Measurements from ENCODE around the gene RASD2. TPM values are rescaled to one million over a fixed set of nuclear protein-coding genes. Genes with fewer than 3 reads are reported as not detected.
"Not testable (repeated sequence)": the region's sequence is repeated elsewhere in the genome, so short reads cannot be mapped to it uniquely, and the experiment has no call there.

The RASD2 gene, protein sequence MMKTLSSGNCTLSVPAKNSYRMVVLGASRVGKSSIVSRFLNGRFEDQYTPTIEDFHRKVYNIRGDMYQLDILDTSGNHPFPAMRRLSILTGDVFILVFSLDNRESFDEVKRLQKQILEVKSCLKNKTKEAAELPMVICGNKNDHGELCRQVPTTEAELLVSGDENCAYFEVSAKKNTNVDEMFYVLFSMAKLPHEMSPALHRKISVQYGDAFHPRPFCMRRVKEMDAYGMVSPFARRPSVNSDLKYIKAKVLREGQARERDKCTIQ
- total RNA-seq, result 0.27 to 0.28 TPM in 2 of 3 replicates, not detected in the other
- long read RNA-seq, result 0 reads

DNA sequence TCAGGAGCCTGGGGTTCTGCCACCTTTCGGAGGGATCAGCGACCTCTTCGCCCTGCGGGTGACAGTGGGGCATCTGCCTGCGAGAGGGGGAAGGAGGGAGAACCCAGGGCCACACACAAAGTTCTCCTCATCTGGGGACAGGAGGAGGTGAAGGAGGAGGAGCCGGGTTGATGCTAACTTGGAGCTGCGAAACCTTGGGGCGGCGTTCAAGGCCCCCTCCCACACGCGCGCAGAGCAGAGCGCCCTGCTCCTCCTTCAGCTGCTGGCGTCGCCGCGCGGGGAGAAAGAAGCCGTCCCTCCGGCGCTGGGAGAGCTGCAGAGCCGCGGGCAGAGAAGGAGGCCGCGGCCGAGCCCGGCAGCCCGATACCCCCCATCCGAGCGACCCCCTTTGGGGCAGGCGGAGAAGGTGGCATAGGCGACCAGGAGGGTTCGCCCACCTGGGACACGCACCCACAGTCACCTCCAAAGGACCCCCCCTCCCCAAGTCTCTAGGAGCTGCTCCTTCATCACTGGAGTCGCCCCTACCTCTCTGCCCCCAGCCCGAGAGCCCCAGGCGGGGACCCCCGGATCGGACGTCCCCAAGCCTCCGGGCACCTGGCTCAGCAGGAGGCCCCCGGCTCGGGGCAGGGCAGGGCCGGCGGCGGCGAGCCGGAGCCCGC lies at the start of gene RASD2:
TSS of gene RASD2 (plus strand) at position 237 of the 659 bp plus-strand sequence. CDS start 5,979 bp downstream, outside the sequence.
- Mint-ChIP-seq H3K27ac (ENCODE audit: unreplicated experiment) (no peak within 1 kb of the TSS), H3K36me3 (ENCODE audit: low read depth) (no peaks in the 10 kb centered on the region), H3K27me3 (ENCODE audit: low read depth) (peaks cover 32% of the 10 kb centered on the region), H3K4me3 (ENCODE audit: unreplicated experiment) (peak within 1 kb of the TSS; percentile 67), H3K4me1 (ENCODE audit: low read depth) (peaks cover 8% of the 10 kb centered on the region), H3K9me3 (ENCODE audit: low read depth) (no peaks in the 10 kb centered on the region)
- TF ChIP-seq, protein P1, sequence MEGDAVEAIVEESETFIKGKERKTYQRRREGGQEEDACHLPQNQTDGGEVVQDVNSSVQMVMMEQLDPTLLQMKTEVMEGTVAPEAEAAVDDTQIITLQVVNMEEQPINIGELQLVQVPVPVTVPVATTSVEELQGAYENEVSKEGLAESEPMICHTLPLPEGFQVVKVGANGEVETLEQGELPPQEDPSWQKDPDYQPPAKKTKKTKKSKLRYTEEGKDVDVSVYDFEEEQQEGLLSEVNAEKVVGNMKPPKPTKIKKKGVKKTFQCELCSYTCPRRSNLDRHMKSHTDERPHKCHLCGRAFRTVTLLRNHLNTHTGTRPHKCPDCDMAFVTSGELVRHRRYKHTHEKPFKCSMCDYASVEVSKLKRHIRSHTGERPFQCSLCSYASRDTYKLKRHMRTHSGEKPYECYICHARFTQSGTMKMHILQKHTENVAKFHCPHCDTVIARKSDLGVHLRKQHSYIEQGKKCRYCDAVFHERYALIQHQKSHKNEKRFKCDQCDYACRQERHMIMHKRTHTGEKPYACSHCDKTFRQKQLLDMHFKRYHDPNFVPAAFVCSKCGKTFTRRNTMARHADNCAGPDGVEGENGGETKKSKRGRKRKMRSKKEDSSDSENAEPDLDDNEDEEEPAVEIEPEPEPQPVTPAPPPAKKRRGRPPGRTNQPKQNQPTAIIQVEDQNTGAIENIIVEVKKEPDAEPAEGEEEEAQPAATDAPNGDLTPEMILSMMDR (IDR thresholded peaks at IDR 0.05), result no peak
- no peak for DNase-seq (ENCODE audit: low spot score)

DNA sequence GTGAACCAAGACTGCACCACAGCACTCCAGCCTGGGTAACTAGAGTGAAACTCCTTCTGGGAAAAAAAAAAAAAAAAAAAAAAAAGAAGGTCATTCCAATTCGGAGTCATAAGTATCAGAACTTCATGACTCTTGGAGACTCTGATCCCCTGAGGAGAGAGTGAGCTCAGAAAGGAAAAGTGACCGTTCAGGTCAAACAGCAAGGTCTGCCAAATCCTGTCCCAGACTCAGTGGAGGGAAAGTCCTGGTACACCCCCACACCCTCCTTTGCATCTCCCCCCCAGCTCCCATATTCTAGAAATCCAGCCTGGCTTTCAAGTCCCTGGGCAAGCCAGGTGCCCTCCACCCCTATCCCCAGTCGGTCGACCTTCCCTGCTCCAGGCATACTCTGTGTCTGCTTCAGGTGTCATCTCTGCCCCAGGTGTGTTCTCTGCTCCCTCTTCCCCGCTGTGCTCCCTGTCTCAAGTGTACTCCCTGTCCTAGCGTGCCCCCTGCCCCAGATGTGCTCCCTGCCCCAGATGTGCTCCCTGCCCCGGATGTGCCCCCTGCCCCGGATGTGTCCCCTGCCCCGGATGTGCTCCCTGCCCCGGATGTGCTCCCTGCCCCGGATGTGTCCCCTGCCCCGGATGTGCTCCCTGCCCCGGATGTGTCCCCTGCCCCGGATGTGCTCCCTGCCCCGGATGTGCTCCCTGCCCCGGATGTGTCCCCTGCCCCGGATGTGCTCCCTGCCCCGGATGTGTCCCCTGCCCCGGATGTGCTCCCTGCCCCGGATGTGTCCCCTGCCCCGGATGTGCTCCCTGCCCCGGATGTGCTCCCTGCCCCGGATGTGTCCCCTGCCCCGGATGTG lies 49.3 kb upstream of the RASD2 start:
- H3K27me3 Mint-ChIP-seq (ENCODE audit: low read depth), result peaks cover 30% of the 10 kb centered on the region
- H3K4me3 Mint-ChIP-seq (ENCODE audit: unreplicated experiment); H3K36me3 Mint-ChIP-seq (ENCODE audit: low read depth); H3K4me1 Mint-ChIP-seq (ENCODE audit: low read depth); H3K27ac Mint-ChIP-seq (ENCODE audit: unreplicated experiment); H3K9me3 Mint-ChIP-seq (ENCODE audit: low read depth); DNase-seq (ENCODE audit: low spot score): not testable (repeated sequence)

DNA sequence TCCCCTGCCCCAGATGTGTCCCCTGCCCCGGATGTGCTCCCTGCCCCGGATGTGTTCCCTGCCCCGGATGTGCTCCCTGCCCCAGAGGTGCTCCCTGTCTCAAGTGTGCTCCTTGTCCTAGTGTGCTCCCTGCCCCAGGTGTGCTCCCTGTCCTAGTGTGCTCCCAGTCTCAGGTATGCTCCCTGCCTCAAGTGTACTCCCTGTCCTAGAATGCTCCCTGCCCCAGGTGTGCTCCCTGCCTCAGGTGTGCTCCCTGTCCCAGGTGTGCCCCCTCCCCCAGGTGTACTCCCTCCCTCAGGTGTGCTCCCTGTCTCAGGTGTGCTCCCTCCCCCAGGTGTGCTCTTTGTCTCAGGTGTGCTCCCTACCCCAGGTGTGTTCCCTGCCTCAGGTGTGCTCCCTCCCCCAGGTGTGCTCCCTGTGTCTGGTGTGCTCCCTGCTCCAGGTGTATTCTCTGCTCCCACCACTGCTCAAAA lies 48.7 kb upstream of the RASD2 start:
- TF ChIP-seq, protein P1 (IDR thresholded peaks at IDR 0.05), result no peak
- Mint-ChIP-seq H3K4me1 (ENCODE audit: low read depth) (no peaks in the 10 kb centered on the region), H3K4me3 (ENCODE audit: unreplicated experiment) (no peak overlapping the region), H3K9me3 (ENCODE audit: low read depth) (no peaks in the 10 kb centered on the region), H3K36me3 (ENCODE audit: low read depth) (no peaks in the 10 kb centered on the region), H3K27ac (ENCODE audit: unreplicated experiment) (no peak overlapping the region), H3K27me3 (ENCODE audit: low read depth) (peaks cover 27% of the 10 kb centered on the region)
- DNase-seq (ENCODE audit: low spot score), result no peak

DNA sequence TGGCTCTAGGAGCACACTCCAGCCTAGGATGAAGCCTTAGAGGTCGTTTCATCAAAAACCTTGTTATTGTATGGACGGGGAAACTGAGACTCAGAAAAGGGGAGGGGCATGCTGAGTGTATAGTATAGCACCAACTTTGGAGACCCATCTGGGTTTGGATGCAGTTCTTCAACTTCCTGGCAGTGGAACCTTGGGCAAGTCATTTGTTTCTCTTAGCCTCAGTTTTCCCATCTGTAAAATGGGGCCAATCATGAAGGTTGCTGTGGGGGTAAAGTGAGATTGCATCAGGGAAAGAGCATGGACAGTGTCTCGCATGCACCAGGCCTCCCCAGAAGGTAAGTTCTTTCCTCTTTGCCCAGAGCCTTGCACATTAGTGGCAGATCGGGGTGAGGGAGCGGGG lies 47.6 kb upstream of the RASD2 start:
- TF ChIP-seq, protein P1 (IDR thresholded peaks at IDR 0.05), result no peak
- Mint-ChIP-seq H3K36me3 (ENCODE audit: low read depth) (no peaks in the 10 kb centered on the region), H3K27ac (ENCODE audit: unreplicated experiment) (no peak overlapping the region), H3K9me3 (ENCODE audit: low read depth) (no peaks in the 10 kb centered on the region), H3K4me3 (ENCODE audit: unreplicated experiment) (no peak overlapping the region), H3K4me1 (ENCODE audit: low read depth) (no peaks in the 10 kb centered on the region), H3K27me3 (ENCODE audit: low read depth) (peaks cover 30% of the 10 kb centered on the region)
- no peak for DNase-seq (ENCODE audit: low spot score)

DNA sequence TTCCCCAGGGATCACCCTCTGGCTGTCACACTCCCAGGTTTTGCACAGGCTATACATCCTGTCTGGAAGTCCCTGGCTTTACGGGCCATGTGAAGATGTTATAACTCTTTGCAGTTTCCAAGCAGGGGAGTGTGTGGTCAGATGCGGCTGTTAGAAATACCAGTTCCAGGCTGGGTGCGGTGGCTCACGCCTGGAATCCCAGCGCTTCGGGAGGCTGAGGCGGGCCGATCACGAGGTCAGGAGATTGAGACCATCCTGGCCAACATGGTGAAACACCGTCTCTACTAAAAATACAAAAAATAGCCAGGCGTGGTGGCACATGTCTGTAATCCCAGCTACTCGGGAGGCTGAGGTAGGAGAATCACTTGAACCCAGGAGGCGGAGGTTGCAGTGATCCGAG lies 44.9 kb upstream of the RASD2 start:
- peaks cover 38% of the 10 kb centered on the region for H3K27me3 Mint-ChIP-seq (ENCODE audit: low read depth)
- DNase-seq (ENCODE audit: low spot score); H3K4me3 Mint-ChIP-seq (ENCODE audit: unreplicated experiment); H3K4me1 Mint-ChIP-seq (ENCODE audit: low read depth); H3K36me3 Mint-ChIP-seq (ENCODE audit: low read depth); H3K27ac Mint-ChIP-seq (ENCODE audit: unreplicated experiment); H3K9me3 Mint-ChIP-seq (ENCODE audit: low read depth): not testable (repeated sequence)

DNA sequence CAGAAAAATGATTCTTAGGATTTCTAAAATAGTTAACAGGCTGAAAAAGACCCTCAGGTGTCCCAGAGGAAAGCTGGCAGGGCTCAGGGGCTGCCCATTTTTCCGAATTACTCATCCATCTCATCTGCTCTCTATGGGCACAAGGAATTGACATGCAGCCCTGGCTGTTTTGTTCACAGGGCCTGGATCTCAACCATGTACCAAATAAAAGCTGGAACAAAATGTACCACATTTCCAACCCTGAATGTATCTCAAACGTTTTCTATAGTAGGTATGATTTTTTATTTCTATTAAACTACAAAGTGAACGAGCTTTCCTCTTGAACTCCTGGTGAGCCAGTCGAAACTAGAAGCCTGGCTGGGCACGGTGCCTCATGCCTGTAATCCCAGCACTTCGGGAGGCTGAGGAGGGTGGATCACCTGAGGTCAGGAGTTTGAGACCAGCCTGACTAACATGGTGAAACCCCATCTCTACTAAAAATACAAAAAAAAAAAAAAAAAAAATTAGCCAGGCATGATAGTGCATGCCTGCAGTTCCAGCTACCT lies 43.8 kb upstream of the RASD2 start:
- TF ChIP-seq, protein P1 (IDR thresholded peaks at IDR 0.05), result no peak
- no peaks in the 10 kb centered on the region for H3K9me3 Mint-ChIP-seq (ENCODE audit: low read depth)

More for the DNA sequence above, 43.8 kb upstream of the RASD2 start:
- DNase-seq (ENCODE audit: low spot score), result no peak
- H3K27ac Mint-ChIP-seq (ENCODE audit: unreplicated experiment), result no peak overlapping the region
- H3K4me1 Mint-ChIP-seq (ENCODE audit: low read depth), result no peaks in the 10 kb centered on the region
- peaks cover 1% of the 10 kb centered on the region for H3K36me3 Mint-ChIP-seq (ENCODE audit: low read depth)
- H3K27me3 Mint-ChIP-seq (ENCODE audit: low read depth), result peaks cover 38% of the 10 kb centered on the region
- H3K4me3 Mint-ChIP-seq (ENCODE audit: unreplicated experiment), result no peak overlapping the region
